Measurements from ENCODE around the gene CRYGS. TPM values are rescaled to one million over a fixed set of nuclear protein-coding genes. Genes with fewer than 3 reads are reported as not detected.
"Not testable (repeated sequence)": the region's sequence is repeated elsewhere in the genome, so short reads cannot be mapped to it uniquely, and the experiment has no call there.

The CRYGS gene
- total RNA-seq, 1 experiment from 2014 or later: 7.2 TPM

DNA sequence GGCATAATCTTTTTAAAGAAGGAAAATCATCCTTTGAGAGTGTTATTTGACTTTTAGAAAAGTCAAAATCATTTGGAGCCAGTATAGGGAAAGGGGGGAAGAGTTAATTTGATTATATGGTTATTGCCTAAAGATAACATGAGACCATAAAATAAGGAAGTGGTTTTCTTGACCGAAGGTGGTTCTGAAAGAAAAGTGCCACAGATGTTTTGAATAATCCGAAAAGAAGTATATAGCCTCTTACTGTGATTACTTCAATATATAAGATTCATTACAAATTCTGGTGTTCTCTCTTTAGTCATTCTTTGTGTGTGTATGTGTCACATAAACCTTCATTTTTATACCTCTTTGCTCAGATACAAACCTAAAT, 27.4 kb upstream of the CRYGS start:
- Mint-ChIP-seq H3K9me3 (ENCODE audit: low read depth, unreplicated experiment) (no peaks in the 10 kb centered on the region), H3K36me3 (ENCODE audit: insufficient read depth, unreplicated experiment) (peaks cover 87% of the 10 kb centered on the region), H3K4me1 (ENCODE audit: low read depth, unreplicated experiment) (peaks cover 30% of the 10 kb centered on the region), H3K27ac (ENCODE audit: unreplicated experiment) (peak overlapping the region; percentile 93), H3K4me3 (ENCODE audit: low read depth, unreplicated experiment) (peak overlapping the region; percentile 90), H3K27me3 (ENCODE audit: unreplicated experiment) (no peaks in the 10 kb centered on the region)
- no peak for DNase-seq
- TF ChIP-seq, protein P1, sequence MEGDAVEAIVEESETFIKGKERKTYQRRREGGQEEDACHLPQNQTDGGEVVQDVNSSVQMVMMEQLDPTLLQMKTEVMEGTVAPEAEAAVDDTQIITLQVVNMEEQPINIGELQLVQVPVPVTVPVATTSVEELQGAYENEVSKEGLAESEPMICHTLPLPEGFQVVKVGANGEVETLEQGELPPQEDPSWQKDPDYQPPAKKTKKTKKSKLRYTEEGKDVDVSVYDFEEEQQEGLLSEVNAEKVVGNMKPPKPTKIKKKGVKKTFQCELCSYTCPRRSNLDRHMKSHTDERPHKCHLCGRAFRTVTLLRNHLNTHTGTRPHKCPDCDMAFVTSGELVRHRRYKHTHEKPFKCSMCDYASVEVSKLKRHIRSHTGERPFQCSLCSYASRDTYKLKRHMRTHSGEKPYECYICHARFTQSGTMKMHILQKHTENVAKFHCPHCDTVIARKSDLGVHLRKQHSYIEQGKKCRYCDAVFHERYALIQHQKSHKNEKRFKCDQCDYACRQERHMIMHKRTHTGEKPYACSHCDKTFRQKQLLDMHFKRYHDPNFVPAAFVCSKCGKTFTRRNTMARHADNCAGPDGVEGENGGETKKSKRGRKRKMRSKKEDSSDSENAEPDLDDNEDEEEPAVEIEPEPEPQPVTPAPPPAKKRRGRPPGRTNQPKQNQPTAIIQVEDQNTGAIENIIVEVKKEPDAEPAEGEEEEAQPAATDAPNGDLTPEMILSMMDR (IDR thresholded peaks at IDR 0.05; ENCODE audit: unreplicated experiment): no peak
- no TSS peak for BruUV-seq (replicated peaks)
- CTCF ChIA-PET: interaction anchor here (0.7 to 3.1 kb wide), 2 partner anchors 45 to 250 kb away, joined by 3 to 27 read pairs; no protein-coding TSS in a partner anchor
- intact Hi-C loops (cut with micrococcal nuclease; ENCODE audit: unreplicated experiment): no loop called here

DNA sequence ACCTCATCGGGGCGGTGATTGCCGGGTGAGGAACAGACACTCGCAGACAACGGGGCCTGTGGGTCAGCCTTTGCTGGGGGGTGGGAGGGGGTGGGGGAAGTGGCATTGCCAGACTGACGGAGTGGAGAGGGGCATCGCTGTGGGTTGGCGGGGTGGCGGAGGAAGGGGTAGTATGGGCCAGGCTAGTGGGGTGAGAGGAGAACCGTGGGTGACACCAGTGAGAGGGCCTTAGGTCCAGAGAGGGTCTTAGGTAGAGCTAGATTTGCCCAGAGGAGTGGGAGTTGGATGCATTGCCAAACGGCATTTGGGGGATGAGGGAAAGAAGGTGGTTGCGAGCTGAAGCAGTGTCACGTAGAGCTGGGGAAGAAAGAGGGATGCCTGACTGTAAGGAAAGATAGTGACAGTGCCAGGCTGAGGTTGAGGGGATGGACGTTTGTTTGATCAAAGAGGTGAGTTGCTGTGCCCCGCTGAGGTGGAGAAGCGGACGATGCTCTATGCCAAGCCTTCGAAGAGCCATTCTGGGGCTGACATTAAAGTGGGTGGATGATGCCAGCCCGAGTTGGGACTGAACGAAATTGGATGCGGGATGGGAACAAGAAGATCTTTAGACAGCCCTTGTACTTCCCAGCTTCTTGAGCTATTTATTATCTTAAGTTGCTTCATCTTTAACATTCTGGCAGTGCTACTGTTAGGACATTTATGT, 26.9 kb upstream of the CRYGS start:
- H3K4me1 Mint-ChIP-seq (ENCODE audit: low read depth, unreplicated experiment): peaks cover 34% of the 10 kb centered on the region
- TF ChIP-seq, protein P1 (IDR thresholded peaks at IDR 0.05; ENCODE audit: unreplicated experiment): no peak
- intact Hi-C loops (cut with micrococcal nuclease; ENCODE audit: unreplicated experiment): loop anchor here (1.0 kb wide), 1 partner anchor 235 kb away; the partner anchor contains the start of gene RFC4
- BruUV-seq (replicated peaks): no TSS peak
- peak overlapping the region; percentile 90 for H3K4me3 Mint-ChIP-seq (ENCODE audit: low read depth, unreplicated experiment)
- no peaks in the 10 kb centered on the region for H3K9me3 Mint-ChIP-seq (ENCODE audit: low read depth, unreplicated experiment)
- CTCF ChIA-PET: interaction anchor here (0.7 to 3.1 kb wide), 9 partner anchors 19 to 250 kb away, joined by 3 to 27 read pairs (median 6); no protein-coding TSS in a partner anchor
- no peak for DNase-seq
- H3K27me3 Mint-ChIP-seq (ENCODE audit: unreplicated experiment): no peaks in the 10 kb centered on the region
- H3K36me3 Mint-ChIP-seq (ENCODE audit: insufficient read depth, unreplicated experiment): peaks cover 92% of the 10 kb centered on the region
- H3K27ac Mint-ChIP-seq (ENCODE audit: unreplicated experiment): peak overlapping the region; percentile 93

DNA sequence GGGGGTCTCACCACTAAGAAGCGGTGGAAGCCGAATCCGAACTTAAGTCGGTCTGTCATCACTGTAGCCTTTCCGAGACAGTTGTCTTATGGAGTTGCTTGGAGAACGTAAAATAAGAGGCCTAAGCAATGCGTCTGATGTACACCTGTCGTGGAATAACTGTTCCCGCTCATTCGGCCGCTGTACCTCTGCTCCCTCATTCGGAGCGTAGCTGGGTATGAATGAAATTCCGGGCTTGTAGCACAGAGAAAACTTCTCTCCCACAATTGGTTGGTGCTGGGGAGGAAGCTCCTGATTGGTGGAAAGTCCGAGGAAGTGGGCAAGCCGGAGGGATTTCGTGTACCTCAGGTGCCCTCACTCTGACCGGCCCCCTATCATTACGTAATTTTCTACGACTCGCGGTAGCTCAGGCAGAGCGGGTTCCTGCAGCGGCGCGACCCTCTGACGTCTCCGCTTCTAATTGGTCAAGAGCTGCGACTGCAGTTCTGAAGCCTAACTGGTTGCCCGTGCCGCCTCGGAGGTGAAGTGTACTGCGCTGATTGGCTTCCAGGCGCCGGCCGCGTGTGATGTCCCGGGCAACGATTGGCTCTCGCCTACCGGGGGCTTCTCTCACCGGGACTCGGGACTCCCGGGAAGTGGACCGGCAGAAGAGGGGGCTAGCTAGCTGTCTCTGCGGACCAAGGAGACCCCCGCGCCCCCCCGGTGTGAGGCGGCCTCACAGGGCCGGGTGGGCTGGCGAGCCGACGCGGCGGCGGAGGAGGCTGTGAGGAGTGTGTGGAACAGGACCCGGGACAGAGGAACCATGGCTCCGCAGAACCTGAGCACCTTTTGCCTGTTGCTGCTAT, 26.1 kb upstream of the CRYGS start, which contains the start of gene DNAJB11:
TSS of gene DNAJB11 (plus strand) at position 625 of the 845 bp plus-strand sequence. CDS start at position 803, 178 bp downstream.
- BruUV-seq (replicated peaks): no TSS peak
- Mint-ChIP-seq H3K4me1 (ENCODE audit: low read depth, unreplicated experiment) (peaks cover 37% of the 10 kb centered on the region), H3K4me3 (ENCODE audit: low read depth, unreplicated experiment) (peak within 1 kb of the TSS; percentile 90), H3K36me3 (ENCODE audit: insufficient read depth, unreplicated experiment) (peaks cover 87% of the 10 kb centered on the region), H3K9me3 (ENCODE audit: low read depth, unreplicated experiment) (no peaks in the 10 kb centered on the region), H3K27ac (ENCODE audit: unreplicated experiment) (peak within 1 kb of the TSS; percentile 93), H3K27me3 (ENCODE audit: unreplicated experiment) (no peaks in the 10 kb centered on the region)
- peak; percentile 100 for DNase-seq
- TF ChIP-seq, protein P1 (IDR thresholded peaks at IDR 0.05; ENCODE audit: unreplicated experiment): no peak
- CTCF ChIA-PET: interaction anchor here (0.7 to 3.1 kb wide), 14 partner anchors 12 to 1515 kb away, joined by 3 to 27 read pairs (median 5); no protein-coding TSS in a partner anchor
- intact Hi-C loops (cut with micrococcal nuclease; ENCODE audit: unreplicated experiment): loop anchor here (1.0 kb wide), 1 partner anchor 236 kb away; the partner anchor contains the start of gene RFC4

DNA sequence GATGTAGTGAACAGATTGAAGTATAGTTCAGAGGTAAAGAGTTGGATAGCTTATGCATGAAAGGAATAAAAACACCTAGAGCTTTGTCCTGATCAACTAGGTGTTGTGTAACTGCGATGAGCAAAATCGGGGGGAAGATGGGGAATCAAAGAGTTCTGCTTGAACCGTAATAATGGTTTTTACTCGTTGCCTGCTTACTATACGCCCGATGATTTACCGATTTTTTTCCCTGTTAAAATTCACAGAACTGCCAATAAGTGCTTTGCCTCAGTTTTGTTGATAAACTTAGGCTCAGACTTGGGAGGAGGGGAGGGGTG, 25.6 kb upstream of the CRYGS start:
- H3K27me3 Mint-ChIP-seq (ENCODE audit: unreplicated experiment): no peaks in the 10 kb centered on the region
- H3K27ac Mint-ChIP-seq (ENCODE audit: unreplicated experiment): peak overlapping the region; percentile 93
- CTCF ChIA-PET: interaction anchor here (0.7 to 3.1 kb wide), 12 partner anchors 13 to 1516 kb away, joined by 3 to 27 read pairs (median 4); no protein-coding TSS in a partner anchor
- peaks cover 36% of the 10 kb centered on the region for H3K4me1 Mint-ChIP-seq (ENCODE audit: low read depth, unreplicated experiment)
- peak overlapping the region; percentile 90 for H3K4me3 Mint-ChIP-seq (ENCODE audit: low read depth, unreplicated experiment)
- H3K36me3 Mint-ChIP-seq (ENCODE audit: insufficient read depth, unreplicated experiment): peaks cover 83% of the 10 kb centered on the region
- H3K9me3 Mint-ChIP-seq (ENCODE audit: low read depth, unreplicated experiment): no peaks in the 10 kb centered on the region
- TF ChIP-seq, protein P1 (IDR thresholded peaks at IDR 0.05; ENCODE audit: unreplicated experiment): no peak
- TSS peak; percentile 76 for BruUV-seq (replicated peaks)
- intact Hi-C loops (cut with micrococcal nuclease; ENCODE audit: unreplicated experiment): loop anchor here (1.0 kb wide), 1 partner anchor 237 kb away; the partner anchor contains the start of gene RFC4
- DNase-seq: no peak

DNA sequence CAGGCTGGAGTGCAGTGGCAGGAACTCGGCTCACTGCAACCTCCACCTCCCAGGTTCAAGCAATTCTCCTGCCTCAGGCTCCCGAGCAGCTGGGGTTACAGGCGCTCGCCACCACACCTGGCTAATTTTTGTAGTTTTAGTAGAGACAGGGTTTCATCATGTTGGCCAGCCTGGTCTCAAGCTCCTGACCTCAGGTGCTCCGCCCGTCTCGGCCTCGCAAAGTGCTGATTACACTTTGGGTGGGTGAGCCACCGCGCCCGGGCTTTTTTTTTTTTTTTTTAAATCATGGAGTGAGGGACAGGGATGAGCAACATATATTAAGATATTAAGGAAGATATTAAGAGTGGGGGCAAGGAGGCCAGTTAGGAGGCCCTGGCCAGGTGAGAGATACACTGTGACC, 25.2 kb upstream of the CRYGS start:
- H3K4me1 Mint-ChIP-seq (ENCODE audit: low read depth, unreplicated experiment): peaks cover 33% of the 10 kb centered on the region
- H3K36me3 Mint-ChIP-seq (ENCODE audit: insufficient read depth, unreplicated experiment): peaks cover 83% of the 10 kb centered on the region
- peak overlapping the region; percentile 93 for H3K27ac Mint-ChIP-seq (ENCODE audit: unreplicated experiment)
- DNase-seq; BruUV-seq (replicated peaks); H3K27me3 Mint-ChIP-seq (ENCODE audit: unreplicated experiment); intact Hi-C loops (cut with micrococcal nuclease; ENCODE audit: unreplicated experiment); H3K9me3 Mint-ChIP-seq (ENCODE audit: low read depth, unreplicated experiment): not testable (repeated sequence)
- H3K4me3 Mint-ChIP-seq (ENCODE audit: low read depth, unreplicated experiment): peak overlapping the region; percentile 90
- CTCF ChIA-PET: interaction anchor here (0.7 to 3.1 kb wide), 5 partner anchors 21 to 637 kb away, joined by 3 to 27 read pairs (median 4); no protein-coding TSS in a partner anchor
